Sigmoid colon (tissue), 4 donors: Measurements from ENCODE around the gene GRM5.

Experiments
- EP300 ChIP-seq, 4 donors: sonication (generic); formaldehyde crosslinking; IDR thresholded peaks; one replicate each; pipeline ENCODE4 v1.6.1; 2017; ENCODE audit warnings: antibody characterized with exemption in 4 of 4
- TF ChIP-seq, protein P1 (sequence below), 4 experiments: fragments of 450-650 bp in 3 of 4; fragments of 200-600 bp in 1 of 4; IDR thresholded peaks; one replicate each; pipeline ENCODE4 v1.5.1; 2016 to 2019; ENCODE audit warnings: antibody characterized with exemption in 4 of 4, mild to moderate bottlenecking in 3 of 4, moderate library complexity in 2 of 4

DNA sequence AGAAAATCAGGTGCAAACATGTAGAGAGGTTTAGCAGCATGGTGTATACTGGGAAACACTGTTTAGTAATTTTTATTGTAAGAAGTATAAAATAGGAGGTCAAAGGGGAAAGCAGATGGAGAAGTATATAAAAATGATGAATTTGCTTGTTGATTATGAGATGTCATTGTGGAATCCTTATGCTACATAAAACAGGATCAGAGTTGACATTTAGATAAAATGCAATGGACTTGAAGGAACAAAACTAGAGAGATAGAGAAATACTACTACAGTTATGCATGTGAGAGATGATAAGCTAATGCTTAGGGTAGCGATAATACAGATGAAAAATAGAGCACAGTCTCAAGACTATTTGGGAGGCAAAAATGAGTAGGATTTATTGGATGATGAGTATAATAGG lies 536.4 kb downstream of the GRM5 start:
- TF ChIP-seq, protein P1, sequence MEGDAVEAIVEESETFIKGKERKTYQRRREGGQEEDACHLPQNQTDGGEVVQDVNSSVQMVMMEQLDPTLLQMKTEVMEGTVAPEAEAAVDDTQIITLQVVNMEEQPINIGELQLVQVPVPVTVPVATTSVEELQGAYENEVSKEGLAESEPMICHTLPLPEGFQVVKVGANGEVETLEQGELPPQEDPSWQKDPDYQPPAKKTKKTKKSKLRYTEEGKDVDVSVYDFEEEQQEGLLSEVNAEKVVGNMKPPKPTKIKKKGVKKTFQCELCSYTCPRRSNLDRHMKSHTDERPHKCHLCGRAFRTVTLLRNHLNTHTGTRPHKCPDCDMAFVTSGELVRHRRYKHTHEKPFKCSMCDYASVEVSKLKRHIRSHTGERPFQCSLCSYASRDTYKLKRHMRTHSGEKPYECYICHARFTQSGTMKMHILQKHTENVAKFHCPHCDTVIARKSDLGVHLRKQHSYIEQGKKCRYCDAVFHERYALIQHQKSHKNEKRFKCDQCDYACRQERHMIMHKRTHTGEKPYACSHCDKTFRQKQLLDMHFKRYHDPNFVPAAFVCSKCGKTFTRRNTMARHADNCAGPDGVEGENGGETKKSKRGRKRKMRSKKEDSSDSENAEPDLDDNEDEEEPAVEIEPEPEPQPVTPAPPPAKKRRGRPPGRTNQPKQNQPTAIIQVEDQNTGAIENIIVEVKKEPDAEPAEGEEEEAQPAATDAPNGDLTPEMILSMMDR (IDR thresholded peaks at IDR 0.05), result no peak
- no peak for TF ChIP-seq EP300 (IDR thresholded peaks at IDR 0.05)
